ENCODE results near the gene TCF25. TPM values are rescaled to one million over a fixed set of nuclear protein-coding genes. Genes with fewer than 3 reads are reported as not detected.
A peak's percentile ranks its signal among the peaks of the same experiment; 100 is the strongest.
"Not testable (repeated sequence)": the region's sequence is repeated elsewhere in the genome, so short reads cannot be mapped to it uniquely, and the experiment has no call there.

TCF25 gene, protein sequence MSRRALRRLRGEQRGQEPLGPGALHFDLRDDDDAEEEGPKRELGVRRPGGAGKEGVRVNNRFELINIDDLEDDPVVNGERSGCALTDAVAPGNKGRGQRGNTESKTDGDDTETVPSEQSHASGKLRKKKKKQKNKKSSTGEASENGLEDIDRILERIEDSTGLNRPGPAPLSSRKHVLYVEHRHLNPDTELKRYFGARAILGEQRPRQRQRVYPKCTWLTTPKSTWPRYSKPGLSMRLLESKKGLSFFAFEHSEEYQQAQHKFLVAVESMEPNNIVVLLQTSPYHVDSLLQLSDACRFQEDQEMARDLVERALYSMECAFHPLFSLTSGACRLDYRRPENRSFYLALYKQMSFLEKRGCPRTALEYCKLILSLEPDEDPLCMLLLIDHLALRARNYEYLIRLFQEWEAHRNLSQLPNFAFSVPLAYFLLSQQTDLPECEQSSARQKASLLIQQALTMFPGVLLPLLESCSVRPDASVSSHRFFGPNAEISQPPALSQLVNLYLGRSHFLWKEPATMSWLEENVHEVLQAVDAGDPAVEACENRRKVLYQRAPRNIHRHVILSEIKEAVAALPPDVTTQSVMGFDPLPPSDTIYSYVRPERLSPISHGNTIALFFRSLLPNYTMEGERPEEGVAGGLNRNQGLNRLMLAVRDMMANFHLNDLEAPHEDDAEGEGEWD
- total RNA-seq (100 to 1,000 TPM; 148 to 165 TPM), polyA plus RNA-seq (ENCODE audit: insufficient read length in 6 of 6) (100 to 1,000 TPM; 147 to 189 (median 160) TPM)
- long read RNA-seq, donor 1, transcript TCF25-203 (2 exons, 981 nt) = major isoform, 5 of 79 reads
- long read RNA-seq, donor 1, partial matches to known transcripts = 60 of 79 reads
- long read RNA-seq, donor 1, other reads (novel, unspliced or antisense) = 0 of 79 reads
- long read RNA-seq, donor 2, transcript TCF25-220 (2 exons, 1,535 nt) = minor isoform, 5 of 86 reads
- long read RNA-seq, donor 2, transcript TCF25-201 (18 exons, 2,233 nt) = major isoform, 12 of 86 reads
- long read RNA-seq, donor 2, transcript TCF25-203 (2 exons, 981 nt) = minor isoform, 5 of 86 reads
- long read RNA-seq, donor 2, partial matches to known transcripts = 60 of 86 reads
- long read RNA-seq, donor 2, other reads (novel, unspliced or antisense) = 0 of 86 reads
- long read RNA-seq, donor 3, transcript TCF25-220 (2 exons, 1,535 nt) = minor isoform, 5 of 19 reads
- long read RNA-seq, donor 3, transcript TCF25-201 (18 exons, 2,233 nt) = major isoform, 11 of 19 reads
- long read RNA-seq, donor 3, partial matches to known transcripts = 0 of 19 reads
- long read RNA-seq, donor 3, other reads (novel, unspliced or antisense) = 0 of 19 reads
- long read RNA-seq, donor 4, transcript TCF25-201 (18 exons, 2,233 nt) = major isoform, 29 of 120 reads
- long read RNA-seq, donor 4, transcript TCF25-203 (2 exons, 981 nt) = minor isoform, 14 of 120 reads
- long read RNA-seq, donor 4, partial matches to known transcripts = 65 of 120 reads
- long read RNA-seq, donor 4, other reads (novel, unspliced or antisense) = 11 of 120 reads
- long read RNA-seq, donor 5, transcript TCF25-203 (2 exons, 981 nt) = minor isoform, 5 of 52 reads
- long read RNA-seq, donor 5, transcript TCF25-220 (2 exons, 1,535 nt) = minor isoform, 5 of 52 reads
- long read RNA-seq, donor 5, transcript TCF25-201 (18 exons, 2,233 nt) = major isoform, 10 of 52 reads
- long read RNA-seq, donor 5, partial matches to known transcripts = 32 of 52 reads
- long read RNA-seq, donor 5, other reads (novel, unspliced or antisense) = 0 of 52 reads
- long read RNA-seq, donor 6, transcript TCF25-201 (18 exons, 2,233 nt) = major isoform, 11 of 72 reads
- long read RNA-seq, donor 6, transcript TCF25-203 (2 exons, 981 nt) = minor isoform, 5 of 72 reads
- long read RNA-seq, donor 6, partial matches to known transcripts = 52 of 72 reads
- long read RNA-seq, donor 6, other reads (novel, unspliced or antisense) = 0 of 72 reads
- long read RNA-seq, donor 7, partial matches to known transcripts = 0 of 9 reads
- long read RNA-seq, donor 7, other reads (novel, unspliced or antisense) = 0 of 9 reads
- long read RNA-seq, donor 8, transcript TCF25-201 (18 exons, 2,233 nt) = major isoform, 7 of 27 reads
- long read RNA-seq, donor 8, transcript TCF25-203 (2 exons, 981 nt) = minor isoform, 5 of 27 reads
- long read RNA-seq, donor 8, partial matches to known transcripts = 10 of 27 reads
- long read RNA-seq, donor 8, other reads (novel, unspliced or antisense) = 0 of 27 reads
- long read RNA-seq, donor 9 = 0 reads
- long read RNA-seq, donor 10, transcript TCF25-203 (2 exons, 981 nt) = minor isoform, 14 of 114 reads
- long read RNA-seq, donor 10, transcript TCF25-201 (18 exons, 2,233 nt) = major isoform, 32 of 114 reads
- long read RNA-seq, donor 10, partial matches to known transcripts = 54 of 114 reads
- long read RNA-seq, donor 10, other reads (novel, unspliced or antisense) = 14 of 114 reads
- long read RNA-seq, donor 11 = 0 reads
- long read RNA-seq, donor 12, transcript TCF25-201 (18 exons, 2,233 nt) = major isoform, 7 of 26 reads
- long read RNA-seq, donor 12, partial matches to known transcripts = 11 of 26 reads
- long read RNA-seq, donor 12, other reads (novel, unspliced or antisense) = 0 of 26 reads

DNA sequence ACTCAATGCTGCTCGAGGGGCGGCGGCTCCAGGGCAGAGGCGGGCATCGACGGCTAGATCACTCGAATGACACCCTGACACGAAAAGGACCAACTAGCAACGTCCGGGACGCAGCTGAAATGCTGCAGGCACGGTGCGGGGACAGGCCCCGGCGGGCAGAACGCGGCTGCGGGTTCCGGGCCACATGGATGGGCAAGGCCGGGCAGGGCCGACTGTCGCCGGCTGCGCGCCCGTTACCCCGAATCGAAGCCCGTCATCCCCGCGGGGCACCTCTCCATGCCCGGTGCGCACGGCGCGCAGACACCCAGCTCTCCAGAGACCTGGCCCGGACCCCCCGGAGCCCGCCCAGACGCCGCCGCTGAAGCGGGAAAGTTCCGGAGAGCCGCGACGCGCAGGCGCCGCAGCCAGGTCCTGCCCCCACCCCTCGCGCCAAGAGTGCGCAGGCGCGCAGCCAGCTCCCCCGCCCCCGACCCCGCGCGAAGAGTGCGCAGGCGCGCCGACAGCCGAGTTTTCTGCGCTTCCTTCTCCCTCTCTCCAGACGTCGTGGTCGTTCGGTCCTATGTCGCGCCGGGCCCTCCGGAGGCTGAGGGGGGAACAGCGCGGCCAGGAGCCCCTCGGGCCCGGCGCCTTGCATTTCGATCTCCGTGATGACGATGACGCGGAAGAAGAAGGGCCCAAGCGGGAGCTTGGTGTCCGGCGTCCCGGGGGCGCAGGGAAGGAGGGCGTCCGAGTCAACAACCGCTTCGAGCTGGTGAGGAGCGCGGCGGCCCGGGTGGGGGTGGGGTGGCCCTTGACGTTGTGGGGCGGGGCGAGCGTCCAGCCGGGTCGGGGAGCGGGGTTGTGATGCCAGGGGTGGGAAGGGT, at the start of gene TCF25:
TSS of gene TCF25 (plus strand) at position 484 of the 863 bp plus-strand sequence. CDS start at position 560, 76 bp downstream.
- H3K36me3 ChIP-seq = peaks cover 0 to 18% of the 10 kb centered on the region in 2 donors
- intact Hi-C loops (cut with DNase I) = no loop called here

DNA sequence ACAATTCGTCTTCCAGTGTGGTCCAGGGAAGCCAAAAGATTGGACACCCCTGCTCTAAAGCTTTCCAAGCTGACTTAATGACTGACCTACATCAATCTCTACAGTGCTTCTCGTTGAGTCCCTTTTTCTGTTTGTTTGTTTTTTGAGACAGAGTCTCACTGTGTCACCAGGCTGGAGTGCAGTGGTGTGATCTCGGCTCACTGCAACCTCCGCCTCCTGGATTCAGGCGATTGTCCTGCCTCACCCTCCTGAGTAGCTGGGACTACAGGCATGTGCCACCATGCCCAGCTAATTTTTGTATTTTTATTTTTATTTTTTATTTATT, 49.6 kb upstream of the TCF25 start:
- H3K4me3 ChIP-seq; H3K27ac ChIP-seq; DNase-seq; ATAC-seq; H3K9me3 ChIP-seq; H3K36me3 ChIP-seq; intact Hi-C loops (cut with DNase I): not testable (repeated sequence)
- Histone ChIP-seq H3K27me3 (peaks cover 0 to 16% of the 10 kb centered on the region in 2 donors), H3K4me1 (peaks cover 0 to 18% of the 10 kb centered on the region in 2 donors)

More for the DNA sequence above, at the start of gene TCF25:
- Histone ChIP-seq H3K4me3 (peak within 1 kb of the TSS; percentile 80 to 88), H3K9me3 (no peaks in the 10 kb centered on the region), H3K27me3 (no peaks in the 10 kb centered on the region), H3K4me1 (peaks cover 14 to 19% of the 10 kb centered on the region in 2 donors), H3K27ac (peak within 1 kb of the TSS; percentile 99)
- DNase-seq = peak; percentile 89 to 96 (median 92)
- TF ChIP-seq, protein P1, sequence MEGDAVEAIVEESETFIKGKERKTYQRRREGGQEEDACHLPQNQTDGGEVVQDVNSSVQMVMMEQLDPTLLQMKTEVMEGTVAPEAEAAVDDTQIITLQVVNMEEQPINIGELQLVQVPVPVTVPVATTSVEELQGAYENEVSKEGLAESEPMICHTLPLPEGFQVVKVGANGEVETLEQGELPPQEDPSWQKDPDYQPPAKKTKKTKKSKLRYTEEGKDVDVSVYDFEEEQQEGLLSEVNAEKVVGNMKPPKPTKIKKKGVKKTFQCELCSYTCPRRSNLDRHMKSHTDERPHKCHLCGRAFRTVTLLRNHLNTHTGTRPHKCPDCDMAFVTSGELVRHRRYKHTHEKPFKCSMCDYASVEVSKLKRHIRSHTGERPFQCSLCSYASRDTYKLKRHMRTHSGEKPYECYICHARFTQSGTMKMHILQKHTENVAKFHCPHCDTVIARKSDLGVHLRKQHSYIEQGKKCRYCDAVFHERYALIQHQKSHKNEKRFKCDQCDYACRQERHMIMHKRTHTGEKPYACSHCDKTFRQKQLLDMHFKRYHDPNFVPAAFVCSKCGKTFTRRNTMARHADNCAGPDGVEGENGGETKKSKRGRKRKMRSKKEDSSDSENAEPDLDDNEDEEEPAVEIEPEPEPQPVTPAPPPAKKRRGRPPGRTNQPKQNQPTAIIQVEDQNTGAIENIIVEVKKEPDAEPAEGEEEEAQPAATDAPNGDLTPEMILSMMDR (IDR thresholded peaks at IDR 0.05) = no peak
- ATAC-seq = peak; percentile 73

DNA sequence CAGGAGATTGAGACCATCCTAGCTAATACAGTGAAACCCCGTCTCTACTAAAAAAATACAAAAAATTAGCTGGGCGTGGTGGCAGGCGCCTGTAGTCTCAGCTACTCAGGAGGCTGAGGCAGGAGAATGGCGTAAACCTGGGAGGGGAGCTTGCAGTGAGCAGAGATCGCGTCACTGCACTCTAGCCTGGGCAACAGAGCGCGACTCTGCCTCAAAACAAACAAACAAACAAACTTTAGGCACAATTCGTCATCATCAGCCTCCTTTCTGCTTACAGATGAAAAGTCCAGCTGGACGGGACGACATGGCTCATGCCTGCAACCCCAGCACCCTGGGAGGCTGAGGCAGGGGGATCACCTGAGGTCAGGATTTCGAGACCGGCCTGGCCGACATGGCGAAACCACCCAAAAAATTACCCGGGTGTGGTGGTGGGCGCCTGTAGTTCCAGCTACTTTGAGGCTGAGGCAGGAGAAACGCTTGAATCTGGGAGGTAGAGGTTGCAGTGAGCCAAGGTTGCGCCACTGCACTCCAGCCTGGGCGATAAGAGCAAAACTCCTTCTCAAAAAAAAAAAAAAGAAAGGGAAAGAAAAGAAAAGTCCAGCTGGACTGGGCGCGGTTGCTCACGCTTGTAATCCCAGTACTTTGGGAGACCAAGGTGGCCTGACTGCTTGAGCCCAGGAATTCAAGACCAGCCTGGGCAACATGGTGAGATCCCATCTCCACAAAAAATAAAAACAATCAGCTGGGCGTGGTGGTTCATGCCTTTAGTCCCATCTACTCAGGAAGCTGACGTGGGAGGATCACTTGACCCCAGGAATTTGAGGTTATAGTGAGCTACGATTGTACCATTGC, 46.6 kb upstream of the TCF25 start:
- Histone ChIP-seq H3K4me3 (no peak overlapping the region), H3K9me3 (no peaks in the 10 kb centered on the region), H3K4me1 (peaks cover 0 to 21% of the 10 kb centered on the region in 2 donors), H3K27me3 (peaks cover 0 to 29% of the 10 kb centered on the region in 2 donors), H3K27ac (peak overlapping the region in 1 of 2 donors; percentile 53), H3K36me3 (no peaks in the 10 kb centered on the region)
- peak; percentile 23 for ATAC-seq
- DNase-seq = no peak
- TF ChIP-seq, protein P1 (IDR thresholded peaks at IDR 0.05) = no peak
- intact Hi-C loops (cut with DNase I) = no loop called here
